ENCODE results near the gene CFAP206. TPM values are rescaled to one million over a fixed set of nuclear protein-coding genes. Genes with fewer than 3 reads are reported as not detected.
A peak's percentile ranks its signal among the peaks of the same experiment; 100 is the strongest.

The CFAP206 gene
- total RNA-seq = not detected

- peak within 1 kb of the TSS; percentile 84 for H3K4me3 Mint-ChIP-seq
- intact Hi-C loops (cut with micrococcal nuclease) = loop anchor here (1.0 to 5.0 kb wide), 6 partner anchors 64 to 399 kb away; partner anchors contain the start of genes AKIRIN2, ORC3, SLC35A1 and SMIM8
- no peaks in the 10 kb centered on the region for H3K4me1 Mint-ChIP-seq (ENCODE audit: low read depth)
- CTCF ChIA-PET = interaction anchor here (0.7 to 2.5 kb wide), 5 partner anchors 15 to 341 kb away, joined by 3 to 12 read pairs (median 3); no protein-coding TSS in a partner anchor
- H3K27ac Mint-ChIP-seq = no peak within 1 kb of the TSS
- DNase-seq = peak; percentile 81
- H3K9me3 Mint-ChIP-seq = no peaks in the 10 kb centered on the region
- peaks cover 11% of the 10 kb centered on the region for H3K27me3 Mint-ChIP-seq (ENCODE audit: low read depth)
- no peaks in the 10 kb centered on the region for H3K36me3 Mint-ChIP-seq (ENCODE audit: low read depth)
Measured at GRCh38 chr6:87407901-87408720, at the start of gene CFAP206. TSS of gene CFAP206 (plus strand) at chr6:87407972. CDS start at chr6:87409840, 1,868 bp downstream.

- Mint-ChIP-seq H3K4me3 (no peak overlapping the region), H3K4me1 (ENCODE audit: low read depth) (no peaks in the 10 kb centered on the region), H3K9me3 (peaks cover 8% of the 10 kb centered on the region), H3K27ac (no peak overlapping the region), H3K27me3 (ENCODE audit: low read depth) (no peaks in the 10 kb centered on the region), H3K36me3 (ENCODE audit: low read depth) (peaks cover 7% of the 10 kb centered on the region)
- DNase-seq = no peak
- CTCF ChIA-PET = interaction anchor here (0.9 kb wide), 1 partner anchor 29 kb away, joined by 4 read pairs; no protein-coding TSS in a partner anchor
- intact Hi-C loops (cut with micrococcal nuclease) = no loop called here
Measured at GRCh38 chr6:87364602-87365252, 43.0 kb upstream of the CFAP206 start.

- no peak overlapping the region for H3K4me3 Mint-ChIP-seq
- DNase-seq = no peak
- no peaks in the 10 kb centered on the region for H3K27me3 Mint-ChIP-seq (ENCODE audit: low read depth)
- H3K36me3 Mint-ChIP-seq (ENCODE audit: low read depth) = peaks cover 6% of the 10 kb centered on the region
- no peaks in the 10 kb centered on the region for H3K4me1 Mint-ChIP-seq (ENCODE audit: low read depth)
- CTCF ChIA-PET = interaction anchor here (0.6 kb wide), 1 partner anchor 120 kb away, joined by 5 read pairs; no protein-coding TSS in a partner anchor
- no peak overlapping the region for H3K27ac Mint-ChIP-seq
- H3K9me3 Mint-ChIP-seq = peaks cover 11% of the 10 kb centered on the region
- intact Hi-C loops (cut with micrococcal nuclease) = no loop called here
Measured at GRCh38 chr6:87366072-87366827, 41.5 kb upstream of the CFAP206 start.

DNA sequence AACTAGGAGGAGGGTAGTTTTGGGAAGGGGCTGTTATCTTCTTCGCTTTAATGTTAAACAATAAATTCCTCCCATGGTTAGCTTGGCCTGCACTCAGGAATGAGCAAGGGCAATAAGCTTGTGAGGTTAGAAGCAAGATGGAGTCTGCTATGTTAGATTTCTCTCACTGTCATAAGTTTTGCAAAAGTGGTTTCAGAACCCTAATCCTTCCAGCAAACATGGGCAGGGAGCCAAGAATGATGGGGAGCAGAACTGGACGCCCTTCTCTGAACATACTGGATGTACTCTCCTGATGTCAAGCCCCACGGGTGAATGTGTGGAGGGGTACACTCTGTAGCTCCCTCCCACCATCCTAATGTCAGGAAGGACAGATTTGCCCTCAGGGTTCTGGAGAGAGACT is 40.9 kb upstream of the CFAP206 start:
- H3K27ac Mint-ChIP-seq = no peak overlapping the region
- H3K36me3 Mint-ChIP-seq (ENCODE audit: low read depth) = peaks cover 6% of the 10 kb centered on the region
- CTCF ChIA-PET = interaction anchor here (0.6 kb wide), 1 partner anchor 119 kb away, joined by 5 read pairs; no protein-coding TSS in a partner anchor
- no peak for DNase-seq
- intact Hi-C loops (cut with micrococcal nuclease) = no loop called here
- H3K4me3 Mint-ChIP-seq = no peak overlapping the region
- no peaks in the 10 kb centered on the region for H3K4me1 Mint-ChIP-seq (ENCODE audit: low read depth)
- no peaks in the 10 kb centered on the region for H3K27me3 Mint-ChIP-seq (ENCODE audit: low read depth)
- H3K9me3 Mint-ChIP-seq = peaks cover 11% of the 10 kb centered on the region

GRCh38 chr6:87373377-87373776 is 34.4 kb upstream of the CFAP206 start:
- H3K9me3 Mint-ChIP-seq = peaks cover 5% of the 10 kb centered on the region
- H3K36me3 Mint-ChIP-seq (ENCODE audit: low read depth) = no peaks in the 10 kb centered on the region
- CTCF ChIA-PET = no interaction called here
- H3K4me3 Mint-ChIP-seq = no peak overlapping the region
- H3K4me1 Mint-ChIP-seq (ENCODE audit: low read depth) = no peaks in the 10 kb centered on the region
- DNase-seq = no peak
- H3K27ac Mint-ChIP-seq = no peak overlapping the region
- intact Hi-C loops (cut with micrococcal nuclease) = no loop called here
- no peaks in the 10 kb centered on the region for H3K27me3 Mint-ChIP-seq (ENCODE audit: low read depth)

- Mint-ChIP-seq H3K27me3 (ENCODE audit: low read depth) (no peaks in the 10 kb centered on the region), H3K36me3 (ENCODE audit: low read depth) (peaks cover 2% of the 10 kb centered on the region), H3K4me1 (ENCODE audit: low read depth) (no peaks in the 10 kb centered on the region), H3K4me3 (no peak overlapping the region), H3K9me3 (peaks cover 2% of the 10 kb centered on the region), H3K27ac (no peak overlapping the region)
- intact Hi-C loops (cut with micrococcal nuclease) = no loop called here
- no peak for DNase-seq
- CTCF ChIA-PET = no interaction called here
Measured at GRCh38 chr6:87375315-87375714, 32.5 kb upstream of the CFAP206 start.

DNA sequence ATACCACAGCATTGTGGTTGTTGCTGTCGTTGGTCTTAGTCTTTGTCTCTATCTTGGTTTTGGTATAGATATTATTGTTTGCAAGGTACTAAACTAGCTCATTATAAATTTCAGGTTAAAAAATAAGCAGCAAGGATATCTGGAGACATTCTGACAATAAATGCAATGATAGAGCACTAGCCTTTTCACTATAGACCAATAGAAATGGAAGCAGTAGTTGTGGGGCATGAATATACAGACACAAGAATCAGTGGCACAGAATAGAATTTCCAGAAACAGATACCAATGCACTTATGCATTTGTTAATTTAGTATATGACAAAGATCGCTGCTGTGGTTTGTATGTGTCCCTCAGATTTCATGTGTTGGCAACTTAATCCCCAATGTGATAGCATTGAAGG is 31.1 kb upstream of the CFAP206 start:
- intact Hi-C loops (cut with micrococcal nuclease) = no loop called here
- CTCF ChIA-PET = interaction anchor here (0.6 kb wide), 2 partner anchors 262 to 1563 kb away, joined by 3 read pairs; no protein-coding TSS in a partner anchor
- Mint-ChIP-seq H3K27ac (no peak overlapping the region), H3K36me3 (ENCODE audit: low read depth) (peaks cover 2% of the 10 kb centered on the region), H3K4me3 (no peak overlapping the region), H3K4me1 (ENCODE audit: low read depth) (no peaks in the 10 kb centered on the region), H3K9me3 (peaks cover 2% of the 10 kb centered on the region), H3K27me3 (ENCODE audit: low read depth) (no peaks in the 10 kb centered on the region)
- DNase-seq = no peak

DNA sequence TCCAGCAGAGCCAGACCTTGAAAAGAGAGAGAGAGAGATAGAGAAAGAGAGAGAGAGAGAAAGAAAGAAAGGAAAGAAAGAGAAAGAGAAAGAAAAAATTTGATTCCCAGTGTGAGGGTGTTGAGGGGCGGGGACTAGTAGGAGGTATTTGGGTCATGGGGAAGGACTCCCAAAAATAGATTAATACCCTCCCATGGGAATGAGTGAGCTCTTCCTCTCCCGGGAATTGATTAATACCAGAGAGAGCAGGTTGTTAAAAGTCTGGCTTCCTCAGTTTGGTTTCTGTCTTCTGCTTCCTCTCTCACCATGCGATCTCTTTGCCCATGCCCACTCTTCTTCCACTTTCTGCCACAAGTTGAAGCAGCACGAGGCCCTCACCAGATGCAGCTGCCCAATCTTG is 28.8 kb upstream of the CFAP206 start:
- H3K27ac Mint-ChIP-seq = no peak overlapping the region
- H3K4me3 Mint-ChIP-seq = no peak overlapping the region
- H3K9me3 Mint-ChIP-seq = no peaks in the 10 kb centered on the region
- H3K36me3 Mint-ChIP-seq (ENCODE audit: low read depth) = peaks cover 2% of the 10 kb centered on the region
- no peaks in the 10 kb centered on the region for H3K4me1 Mint-ChIP-seq (ENCODE audit: low read depth)
- no peak for DNase-seq
- no peaks in the 10 kb centered on the region for H3K27me3 Mint-ChIP-seq (ENCODE audit: low read depth)
- intact Hi-C loops (cut with micrococcal nuclease) = no loop called here
- CTCF ChIA-PET = interaction anchor here (0.7 kb wide), 1 partner anchor 15 kb away, joined by 4 read pairs; no protein-coding TSS in a partner anchor

- no peak for DNase-seq
- Mint-ChIP-seq H3K4me1 (ENCODE audit: low read depth) (no peaks in the 10 kb centered on the region), H3K27ac (no peak overlapping the region), H3K27me3 (ENCODE audit: low read depth) (no peaks in the 10 kb centered on the region), H3K9me3 (no peaks in the 10 kb centered on the region), H3K4me3 (no peak overlapping the region), H3K36me3 (ENCODE audit: low read depth) (peaks cover 2% of the 10 kb centered on the region)
- intact Hi-C loops (cut with micrococcal nuclease) = no loop called here
- CTCF ChIA-PET = interaction anchor here (0.7 kb wide), 1 partner anchor 8 kb away, joined by 3 read pairs; no protein-coding TSS in a partner anchor
Measured at GRCh38 chr6:87382861-87383260, 24.9 kb upstream of the CFAP206 start.

DNA sequence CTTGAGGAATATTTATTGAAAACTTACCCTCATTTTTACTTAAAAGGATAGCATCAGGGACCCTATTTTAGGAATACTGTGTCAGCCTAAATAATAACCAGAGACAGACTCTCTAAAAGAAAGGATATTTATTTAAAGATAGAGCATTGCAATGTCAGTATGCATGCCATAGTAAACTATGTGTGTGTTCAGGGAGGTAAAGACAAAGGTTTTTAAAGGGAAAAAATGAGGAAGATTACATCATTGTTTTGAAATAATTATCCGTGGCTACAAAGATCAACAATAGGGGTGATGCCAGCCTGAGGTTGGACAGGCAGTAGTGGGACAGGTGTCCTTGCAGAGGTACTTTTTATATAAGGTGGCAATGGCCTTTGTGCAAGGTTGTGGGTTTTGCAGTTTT is 23.7 kb upstream of the CFAP206 start:
- Mint-ChIP-seq H3K27me3 (ENCODE audit: low read depth) (no peaks in the 10 kb centered on the region), H3K36me3 (ENCODE audit: low read depth) (peaks cover 2% of the 10 kb centered on the region), H3K4me1 (ENCODE audit: low read depth) (no peaks in the 10 kb centered on the region), H3K4me3 (no peak overlapping the region), H3K27ac (no peak overlapping the region), H3K9me3 (no peaks in the 10 kb centered on the region)
- CTCF ChIA-PET = no interaction called here
- DNase-seq = no peak
- intact Hi-C loops (cut with micrococcal nuclease) = no loop called here

DNA sequence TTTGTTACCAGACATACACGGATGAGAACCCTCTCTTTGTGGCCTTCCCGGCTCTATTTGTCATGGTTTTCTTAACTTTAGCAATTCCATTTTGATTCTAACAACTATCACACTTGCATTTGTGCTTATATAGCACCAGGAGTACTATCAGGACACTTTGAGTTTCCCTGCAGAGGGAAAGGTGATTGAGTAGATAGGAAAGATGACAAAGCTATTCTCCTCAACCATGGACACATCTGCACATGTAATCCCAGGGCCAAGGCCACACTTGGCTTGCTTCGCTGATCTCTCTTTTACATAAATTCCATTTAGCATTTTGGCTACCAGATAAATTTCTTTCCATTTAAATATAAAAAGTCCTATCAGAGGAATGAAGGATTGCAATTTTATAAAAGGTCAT is 23.3 kb upstream of the CFAP206 start:
- Mint-ChIP-seq H3K27me3 (ENCODE audit: low read depth) (no peaks in the 10 kb centered on the region), H3K27ac (no peak overlapping the region), H3K36me3 (ENCODE audit: low read depth) (peaks cover 2% of the 10 kb centered on the region), H3K4me1 (ENCODE audit: low read depth) (no peaks in the 10 kb centered on the region), H3K4me3 (no peak overlapping the region), H3K9me3 (no peaks in the 10 kb centered on the region)
- DNase-seq = no peak
- CTCF ChIA-PET = interaction anchor here (1.2 kb wide), 1 partner anchor 9 kb away, joined by 4 read pairs; no protein-coding TSS in a partner anchor
- intact Hi-C loops (cut with micrococcal nuclease) = no loop called here

DNA sequence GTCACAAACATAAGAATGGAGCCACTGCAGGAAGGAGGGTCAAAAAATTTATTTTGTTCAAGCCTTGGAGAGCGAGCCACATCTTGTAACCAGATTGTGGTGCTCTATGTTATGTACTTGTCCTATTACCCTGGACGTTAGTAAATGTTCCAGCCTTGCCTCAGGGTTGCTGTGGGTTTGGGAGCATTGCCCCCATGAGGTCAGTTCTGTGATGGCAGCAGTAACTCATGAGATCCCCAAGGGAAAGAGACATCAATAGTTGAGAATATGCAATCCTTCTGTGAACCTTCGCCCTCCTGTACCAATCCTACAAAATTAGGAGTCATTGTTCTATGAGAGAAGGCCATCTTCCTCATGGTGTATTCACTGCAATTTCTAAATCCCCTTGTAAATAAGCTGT is 16.4 kb upstream of the CFAP206 start:
- Mint-ChIP-seq H3K27me3 (ENCODE audit: low read depth) (no peaks in the 10 kb centered on the region), H3K27ac (no peak overlapping the region), H3K9me3 (no peaks in the 10 kb centered on the region), H3K36me3 (ENCODE audit: low read depth) (no peaks in the 10 kb centered on the region), H3K4me1 (ENCODE audit: low read depth) (no peaks in the 10 kb centered on the region), H3K4me3 (no peak overlapping the region)
- intact Hi-C loops (cut with micrococcal nuclease) = loop anchor here (5.0 to 10.0 kb wide), 4 partner anchors 403 to 1101 kb away; partner anchors contain the start of gene CNR1
- CTCF ChIA-PET = interaction anchor here (0.9 kb wide), 1 partner anchor 9 kb away, joined by 3 read pairs; no protein-coding TSS in a partner anchor
- peak; percentile 25 for DNase-seq

Data from activated naive CD4-positive, alpha-beta T cell treated with anti-CD3 and anti-CD28 coated beads for 36 hours (primary cell).